Right lobe of liver (tissue), 4 donors: ENCODE measurements around the gene COPS6.

Source experiments
- POLR2A ChIP-seq: fragments of 450-650 bp; IDR thresholded peaks from one replicate; pipeline ENCODE4 v1.6.1; 2017; ENCODE audit warnings: antibody characterized with exemption, mild to moderate bottlenecking
- TF ChIP-seq, protein P1 (sequence below), 4 donors: fragments of 200-600 bp in 3 of 4; fragments of 450-650 bp in 1 of 4; IDR thresholded peaks; one replicate each; pipeline versions ENCODE4 v1.5.1 to v1.8.0; 2016 to 2022; ENCODE audit warnings: antibody characterized with exemption in 4 of 4, mild to moderate bottlenecking in 2 of 4
- donor health status: DM: no; HTN: no; CAD: no.
- donor health status: DM: no; HTN: no; CAD: no.
- donor health status: DM: no; HTN: yes; CAD: no.

DNA sequence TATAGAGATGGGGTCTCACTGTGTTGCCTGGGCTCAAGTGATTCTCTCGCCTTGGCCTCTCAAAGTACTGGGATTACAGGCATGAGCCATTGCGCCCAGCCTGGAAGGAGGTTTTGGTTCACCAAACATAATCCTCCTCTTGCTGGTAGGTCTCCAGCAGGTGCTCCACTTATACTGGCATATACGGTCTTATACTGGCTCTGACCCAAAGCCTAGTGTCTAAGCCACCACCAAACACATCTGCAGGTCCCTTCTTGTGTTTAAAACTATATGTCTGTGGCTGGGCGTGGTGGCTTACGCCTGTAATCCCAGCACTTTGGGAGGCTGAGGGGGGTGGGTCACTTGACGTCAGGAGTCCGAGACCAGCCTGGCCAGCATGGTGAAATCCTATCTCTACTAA lies 43.4 kb downstream of the COPS6 start:
- TF ChIP-seq, protein P1, sequence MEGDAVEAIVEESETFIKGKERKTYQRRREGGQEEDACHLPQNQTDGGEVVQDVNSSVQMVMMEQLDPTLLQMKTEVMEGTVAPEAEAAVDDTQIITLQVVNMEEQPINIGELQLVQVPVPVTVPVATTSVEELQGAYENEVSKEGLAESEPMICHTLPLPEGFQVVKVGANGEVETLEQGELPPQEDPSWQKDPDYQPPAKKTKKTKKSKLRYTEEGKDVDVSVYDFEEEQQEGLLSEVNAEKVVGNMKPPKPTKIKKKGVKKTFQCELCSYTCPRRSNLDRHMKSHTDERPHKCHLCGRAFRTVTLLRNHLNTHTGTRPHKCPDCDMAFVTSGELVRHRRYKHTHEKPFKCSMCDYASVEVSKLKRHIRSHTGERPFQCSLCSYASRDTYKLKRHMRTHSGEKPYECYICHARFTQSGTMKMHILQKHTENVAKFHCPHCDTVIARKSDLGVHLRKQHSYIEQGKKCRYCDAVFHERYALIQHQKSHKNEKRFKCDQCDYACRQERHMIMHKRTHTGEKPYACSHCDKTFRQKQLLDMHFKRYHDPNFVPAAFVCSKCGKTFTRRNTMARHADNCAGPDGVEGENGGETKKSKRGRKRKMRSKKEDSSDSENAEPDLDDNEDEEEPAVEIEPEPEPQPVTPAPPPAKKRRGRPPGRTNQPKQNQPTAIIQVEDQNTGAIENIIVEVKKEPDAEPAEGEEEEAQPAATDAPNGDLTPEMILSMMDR (IDR thresholded peaks at IDR 0.05) = no peak
- no peak for TF ChIP-seq POLR2A
